ENCODE data around the gene KSR1.

DNA sequence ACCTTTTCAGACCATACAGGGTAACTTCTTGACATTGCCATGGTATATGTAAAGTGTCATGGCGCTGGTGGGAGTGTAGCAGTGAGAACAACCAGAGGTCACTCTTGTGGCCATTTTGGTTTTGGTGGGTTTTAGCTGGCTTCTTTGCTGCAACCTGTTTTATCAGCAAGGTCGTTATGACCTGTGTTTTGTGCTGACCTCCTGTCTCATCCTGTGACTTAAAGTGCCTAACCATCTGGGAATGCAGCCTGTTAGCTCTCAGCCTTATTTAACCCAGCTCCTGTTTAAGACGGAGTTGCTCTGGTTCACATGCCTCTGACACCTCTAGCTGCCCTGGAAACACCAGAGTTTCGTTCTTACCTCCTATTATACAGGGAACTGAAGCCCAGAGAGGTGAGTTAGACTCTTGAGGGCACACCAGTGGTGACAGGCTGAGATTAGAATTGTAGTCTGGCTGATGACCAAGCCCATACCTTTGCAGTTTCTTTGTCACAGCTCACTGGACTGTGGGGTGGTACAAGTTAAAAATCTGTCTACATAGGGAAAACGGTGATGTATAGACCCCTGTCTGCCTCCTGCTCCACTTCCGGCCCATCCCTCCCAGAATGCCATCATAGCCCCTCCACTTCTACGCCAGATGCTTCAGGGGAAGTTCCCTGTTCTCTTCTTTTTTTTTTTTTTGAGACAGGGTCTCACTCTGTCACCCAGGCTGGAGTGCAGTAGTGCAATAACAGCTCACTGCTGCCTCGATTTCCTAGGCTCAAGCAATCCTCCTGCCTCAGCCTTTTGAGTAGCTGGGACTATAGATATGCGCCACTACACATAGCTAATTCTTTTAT, 21.0 kb downstream of the KSR1 start:
- TF ChIP-seq EZH2 (IDR thresholded peaks at IDR 0.05; ENCODE audit: borderline replicate concordance, low read depth, low read length), result no peak
- TF ChIP-seq, protein P1, sequence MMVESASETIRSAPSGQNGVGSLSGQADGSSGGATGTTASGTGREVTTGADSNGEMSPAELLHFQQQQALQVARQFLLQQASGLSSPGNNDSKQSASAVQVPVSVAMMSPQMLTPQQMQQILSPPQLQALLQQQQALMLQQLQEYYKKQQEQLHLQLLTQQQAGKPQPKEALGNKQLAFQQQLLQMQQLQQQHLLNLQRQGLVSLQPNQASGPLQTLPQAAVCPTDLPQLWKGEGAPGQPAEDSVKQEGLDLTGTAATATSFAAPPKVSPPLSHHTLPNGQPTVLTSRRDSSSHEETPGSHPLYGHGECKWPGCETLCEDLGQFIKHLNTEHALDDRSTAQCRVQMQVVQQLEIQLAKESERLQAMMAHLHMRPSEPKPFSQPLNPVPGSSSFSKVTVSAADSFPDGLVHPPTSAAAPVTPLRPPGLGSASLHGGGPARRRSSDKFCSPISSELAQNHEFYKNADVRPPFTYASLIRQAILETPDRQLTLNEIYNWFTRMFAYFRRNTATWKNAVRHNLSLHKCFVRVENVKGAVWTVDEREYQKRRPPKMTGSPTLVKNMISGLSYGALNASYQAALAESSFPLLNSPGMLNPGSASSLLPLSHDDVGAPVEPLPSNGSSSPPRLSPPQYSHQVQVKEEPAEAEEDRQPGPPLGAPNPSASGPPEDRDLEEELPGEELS (CRISPR knock-in tag; IDR thresholded peaks at IDR 0.05; ENCODE audit: borderline replicate concordance), result no peak
- TF ChIP-seq, protein P2, sequence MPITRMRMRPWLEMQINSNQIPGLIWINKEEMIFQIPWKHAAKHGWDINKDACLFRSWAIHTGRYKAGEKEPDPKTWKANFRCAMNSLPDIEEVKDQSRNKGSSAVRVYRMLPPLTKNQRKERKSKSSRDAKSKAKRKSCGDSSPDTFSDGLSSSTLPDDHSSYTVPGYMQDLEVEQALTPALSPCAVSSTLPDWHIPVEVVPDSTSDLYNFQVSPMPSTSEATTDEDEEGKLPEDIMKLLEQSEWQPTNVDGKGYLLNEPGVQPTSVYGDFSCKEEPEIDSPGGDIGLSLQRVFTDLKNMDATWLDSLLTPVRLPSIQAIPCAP (CRISPR knock-in tag; IDR thresholded peaks at IDR 0.05; ENCODE audit: borderline replicate concordance), result no peak
- TF ChIP-seq KLF6 (CRISPR knock-in tag; IDR thresholded peaks at IDR 0.05; ENCODE audit: borderline replicate concordance), result no peak
- TF ChIP-seq TARDBP (IDR thresholded peaks at IDR 0.05), result no peak
- TF ChIP-seq RFX5 (IDR thresholded peaks at IDR 0.05; ENCODE audit: low read depth, low read length), result no peak
- no peak for TF ChIP-seq RNF2 (IDR thresholded peaks at IDR 0.05)
- TF ChIP-seq CBX8 (IDR thresholded peaks at IDR 0.05; ENCODE audit: borderline replicate concordance, extremely low read depth, low read depth, low read length, poor library complexity, severe bottlenecking), result no peak
- TF ChIP-seq NFIX (CRISPR knock-in tag; IDR thresholded peaks at IDR 0.05; ENCODE audit: low read depth), result no peak
- TF ChIP-seq, protein P3, sequence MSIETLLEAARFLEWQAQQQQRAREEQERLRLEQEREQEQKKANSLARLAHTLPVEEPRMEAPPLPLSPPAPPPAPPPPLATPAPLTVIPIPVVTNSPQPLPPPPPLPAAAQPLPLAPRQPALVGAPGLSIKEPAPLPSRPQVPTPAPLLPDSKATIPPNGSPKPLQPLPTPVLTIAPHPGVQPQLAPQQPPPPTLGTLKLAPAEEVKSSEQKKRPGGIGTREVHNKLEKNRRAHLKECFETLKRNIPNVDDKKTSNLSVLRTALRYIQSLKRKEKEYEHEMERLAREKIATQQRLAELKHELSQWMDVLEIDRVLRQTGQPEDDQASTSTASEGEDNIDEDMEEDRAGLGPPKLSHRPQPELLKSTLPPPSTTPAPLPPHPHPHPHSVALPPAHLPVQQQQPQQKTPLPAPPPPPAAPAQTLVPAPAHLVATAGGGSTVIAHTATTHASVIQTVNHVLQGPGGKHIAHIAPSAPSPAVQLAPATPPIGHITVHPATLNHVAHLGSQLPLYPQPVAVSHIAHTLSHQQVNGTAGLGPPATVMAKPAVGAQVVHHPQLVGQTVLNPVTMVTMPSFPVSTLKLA (conservative IDR thresholded peaks at IDR 0.05), result no peak
